GM12878 (cell line): Measurements from ENCODE around the gene TIPIN. TPM values are rescaled to one million over a fixed set of nuclear protein-coding genes. Genes with fewer than 3 reads are reported as not detected.
A peak's percentile ranks its signal among the peaks of the same experiment; 100 is the strongest.

Experiments
- ASH2L ChIP-seq: fragments of 300-600, 200-600 bp; sonication (generic); IDR thresholded peaks from 2 replicates; pipeline ENCODE4 v1.6.1; 2017; ENCODE audit warnings: low read depth, mild to moderate bottlenecking, borderline replicate concordance
- CBX5 ChIP-seq: sonication (generic); IDR thresholded peaks from 2 replicates; pipeline ENCODE4 v1.6.1; 2016; ENCODE audit warnings: low read depth, moderate library complexity, mild to moderate bottlenecking, inconsistent platforms
- DPF2 ChIP-seq: fragments of 450-650 bp; IDR thresholded peaks from 2 replicates; pipeline ENCODE4 v1.6.1; 2017; ENCODE audit warnings: mild to moderate bottlenecking
- HDAC2 ChIP-seq: fragments of 200-600 bp; sonication (generic); IDR thresholded peaks from 2 replicates; pipeline ENCODE4 v1.6.1; 2017
- IKZF2 ChIP-seq, 2 experiments: fragments of 450-650 bp; IDR thresholded peaks; 2 replicates each; pipeline ENCODE4 v1.6.1; 2017; ENCODE audit warnings: mild to moderate bottlenecking in 2 of 2, moderate library complexity in 2 of 2
- KAT2A ChIP-seq: conservative IDR thresholded peaks from 2 replicates; pipeline ENCODE4 v1.6.1; 2011; ENCODE audit warnings: low read depth, low read length; ENCODE audit not compliant: control insufficient read depth
- NR2F1 ChIP-seq: fragments of 450-650 bp; conservative IDR thresholded peaks from 2 replicates; pipeline ENCODE4 v1.6.1; 2017; ENCODE audit warnings: mild to moderate bottlenecking
- PBX3 ChIP-seq: IDR thresholded peaks from 2 replicates; pipeline ENCODE4 v1.6.1; 2011; ENCODE audit warnings: mild to moderate bottlenecking, low read depth, low read length, moderate library complexity; ENCODE audit not compliant: insufficient replicate concordance
- POU2F2 ChIP-seq: IDR thresholded peaks from 3 replicates; pipeline ENCODE4 v1.6.1; 2011; ENCODE audit warnings: low read depth, mild to moderate bottlenecking, low read length, borderline replicate concordance
- RCOR1 ChIP-seq: conservative IDR thresholded peaks from 2 replicates; pipeline ENCODE4 v1.6.1; 2012; ENCODE audit warnings: low read depth, low read length, improper control_type of control experiment
- SMAD1 ChIP-seq: fragments of 450-650 bp; IDR thresholded peaks from 2 replicates; pipeline ENCODE4 v1.6.1; 2018; ENCODE audit warnings: mild to moderate bottlenecking, low read depth; ENCODE audit not compliant: partially characterized antibody
- SREBF2 ChIP-seq: IDR thresholded peaks from 2 replicates; pipeline ENCODE4 v1.6.1; 2012; ENCODE audit warnings: mild to moderate bottlenecking, low read length
- ZBTB40 ChIP-seq: fragments of 450-650 bp; IDR thresholded peaks from 2 replicates; pipeline ENCODE4 v1.6.1; 2016; ENCODE audit warnings: mild to moderate bottlenecking, moderate library complexity, borderline replicate concordance
- ZNF217 ChIP-seq: fragments of 450-650 bp; IDR thresholded peaks from 2 replicates; pipeline ENCODE4 v1.6.1; 2017; ENCODE audit warnings: antibody characterized with exemption, mild to moderate bottlenecking
- ZNF24 ChIP-seq: fragments of 450-650 bp; IDR thresholded peaks from 2 replicates; pipeline ENCODE4 v1.6.1; 2017; ENCODE audit warnings: antibody characterized with exemption, mild to moderate bottlenecking
- ZNF274 ChIP-seq: IDR thresholded peaks from one replicate; pipeline ENCODE4 v1.8.0; 2011; ENCODE audit not compliant: insufficient read length, insufficient read depth
- ZNF384 ChIP-seq: IDR thresholded peaks from 2 replicates; pipeline ENCODE4 v1.6.1; 2012; ENCODE audit warnings: low read depth, mild to moderate bottlenecking, low read length, improper control_type of control experiment, borderline replicate concordance
- ZNF687 ChIP-seq: fragments of 450-650 bp; IDR thresholded peaks from 2 replicates; pipeline ENCODE4 v1.6.1; 2017; ENCODE audit warnings: mild to moderate bottlenecking, moderate library complexity
- polyA plus RNA-seq, 11 experiments: library from polyadenylated mRNA; depleted of rRNA in 4 of 11; unstranded in 6 of 11; stranded (reverse) in 5 of 11; fragments of >200 nt; fragmentation: Nextera tagmentation in 4 of 11; fragmentation: Illumina TruSeq in 1 of 11; extraction: Ambion mirVana in 4 of 11; extraction: Trizol in 1 of 11; gene quantifications; 1 replicate in 1 of 11; 2 replicates in 10 of 11; pipeline versions ENCODE4 v1.2.1 to v1.2.3, GENCODE V29; 2011 to 2016; ENCODE audit warnings: inconsistent platforms in 2 of 11, missing spikeins in 2 of 11, low read depth in 1 of 11
- total RNA-seq, 4 experiments: library from RNA; depleted of rRNA in 3 of 4; stranded (reverse); fragments of >200 nt in 3 of 4; fragmentation: Illumina TruSeq in 1 of 4; extraction: Trizol in 1 of 4; gene quantifications; 2 replicates each; pipeline versions ENCODE4 v1.2.1 to v1.2.3, GENCODE V29; 2013 to 2021
- TF ChIP-seq, protein P1 (sequence below): IDR thresholded peaks from 2 replicates; pipeline ENCODE4 v1.6.1; 2011; ENCODE audit warnings: borderline replicate concordance, low read depth, mild to moderate bottlenecking, moderate library complexity, low read length; ENCODE audit not compliant: insufficient read depth, poor library complexity, severe bottlenecking

The TIPIN gene
- total and polyA plus RNA-seq, 10 of the 15 experiments (the other 5 are each of a cell fraction or from before 2014, with no cell fraction given), result 21.1 to 69.2 (median 47.0) TPM

DNA sequence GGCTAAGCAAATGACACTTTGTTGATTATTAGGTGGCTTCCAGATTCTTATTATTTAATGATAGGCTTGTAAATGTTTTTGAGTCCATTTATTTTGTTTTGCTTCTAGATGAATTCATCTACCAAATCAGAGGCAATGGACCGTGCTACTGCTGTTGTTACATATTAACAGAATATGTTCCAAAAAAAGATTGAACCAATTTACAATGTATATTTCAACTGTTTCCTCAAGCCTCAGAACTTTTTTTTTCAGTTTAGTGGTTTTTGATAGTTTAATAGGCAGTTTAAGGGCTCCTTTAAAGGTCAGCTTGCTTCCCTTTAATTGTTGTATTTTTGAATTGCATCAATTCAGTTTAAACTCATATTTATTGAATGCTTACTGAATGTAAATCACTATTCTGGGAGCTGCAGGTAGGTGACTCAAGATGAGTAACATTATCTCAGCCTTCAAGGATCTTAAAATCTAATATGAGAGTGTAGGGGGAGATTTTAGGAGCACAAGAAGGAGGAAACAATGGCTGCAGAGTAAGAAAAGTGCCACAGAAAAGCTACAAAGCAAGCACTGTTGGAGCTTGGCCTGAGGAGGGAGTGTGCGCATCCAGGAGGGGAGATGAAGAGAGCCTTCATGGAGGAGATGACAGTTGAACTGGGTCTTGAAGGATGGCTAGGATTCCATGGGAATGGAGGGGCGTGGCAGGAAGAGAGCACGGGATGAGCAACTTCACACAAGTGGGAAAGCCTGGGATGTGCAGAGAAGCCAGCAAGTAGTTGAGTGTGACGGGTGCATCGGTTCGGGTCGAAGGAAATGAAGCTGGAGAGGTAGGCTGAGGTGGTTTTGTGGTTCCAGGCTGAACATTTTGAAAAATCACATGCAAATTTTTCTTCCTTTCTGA lies 44.9 kb upstream of the TIPIN start (continued):
- TF ChIP-seq ZBTB40, result no peak
- TF ChIP-seq RCOR1, result no peak
- TF ChIP-seq CBX5, result no peak
- peak; percentile 39 for TF ChIP-seq NR2F1
- TF ChIP-seq ZNF24, result 0 out of 2 replicates have a peak, but pooled peaks have one; percentile 40
- peak; percentile 41; the same call in 1 of the 3 replicates for TF ChIP-seq POU2F2
- TF ChIP-seq HDAC2, result no peak
- no peak for TF ChIP-seq SREBF2
- no peak; the same call in none of the 2 replicates for TF ChIP-seq DPF2
- TF ChIP-seq IKZF2 (IDR thresholded peaks at IDR 0.05), result peak; percentile 73 to 85
- TF ChIP-seq ASH2L, result no peak
- TF ChIP-seq ZNF217, result no peak
- TF ChIP-seq SMAD1, result no peak
- no peak for TF ChIP-seq KAT2A
- peak; percentile 62; the same call in 1 of the 2 replicates for TF ChIP-seq ZNF384
- TF ChIP-seq ZNF274, result no peak
- TF ChIP-seq PBX3, result no peak
- TF ChIP-seq, protein P1, sequence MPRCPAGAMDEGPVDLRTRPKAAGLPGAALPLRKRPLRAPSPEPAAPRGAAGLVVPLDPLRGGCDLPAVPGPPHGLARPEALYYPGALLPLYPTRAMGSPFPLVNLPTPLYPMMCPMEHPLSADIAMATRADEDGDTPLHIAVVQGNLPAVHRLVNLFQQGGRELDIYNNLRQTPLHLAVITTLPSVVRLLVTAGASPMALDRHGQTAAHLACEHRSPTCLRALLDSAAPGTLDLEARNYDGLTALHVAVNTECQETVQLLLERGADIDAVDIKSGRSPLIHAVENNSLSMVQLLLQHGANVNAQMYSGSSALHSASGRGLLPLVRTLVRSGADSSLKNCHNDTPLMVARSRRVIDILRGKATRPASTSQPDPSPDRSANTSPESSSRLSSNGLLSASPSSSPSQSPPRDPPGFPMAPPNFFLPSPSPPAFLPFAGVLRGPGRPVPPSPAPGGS, result no peak
- TF ChIP-seq ZNF687, result no peak
